NCI-H146 (cell line): ENCODE data around the gene TFF2.

Experiments used
- DNase-seq: peaks from one replicate; lab custom pipeline; 2025; lab: John Stamatoyannopoulos, UW

The TFF2 gene

GRCh38 chr21:42366292-42367010 is 15.7 kb upstream of the TFF2 start, which contains the start of gene TFF1:
Gene TFF1, minus strand, starts transcription at chr21:42366535. Its CDS starts 40 bp downstream, at chr21:42366495.
- DNase-seq = peak; percentile 9

- no peak for DNase-seq
Observed at GRCh38 chr21:42365770-42366169, 15.0 kb upstream of the TFF2 start.

GRCh38 chr21:42364304-42364865 is 13.6 kb upstream of the TFF2 start:
- no peak for DNase-seq

- DNase-seq = no peak
Observed at GRCh38 chr21:42363312-42363711, 12.5 kb upstream of the TFF2 start.

- DNase-seq = no peak
Observed at GRCh38 chr21:42362700-42363099, 11.9 kb upstream of the TFF2 start.

- DNase-seq = no peak
Observed at GRCh38 chr21:42362198-42362597, 11.4 kb upstream of the TFF2 start.

GRCh38 chr21:42361286-42361685 is 10.5 kb upstream of the TFF2 start:
- no peak for DNase-seq

GRCh38 chr21:42360317-42360716 is 9.5 kb upstream of the TFF2 start:
- no peak for DNase-seq

GRCh38 chr21:42358937-42359336 is 8.1 kb upstream of the TFF2 start:
- DNase-seq = no peak

GRCh38 chr21:42358261-42358660 is 7.5 kb upstream of the TFF2 start:
- peak; percentile 77 for DNase-seq

- peak; percentile 41 for DNase-seq
Observed at GRCh38 chr21:42357307-42357706, 6.5 kb upstream of the TFF2 start.

GRCh38 chr21:42356650-42357049 is 5.9 kb upstream of the TFF2 start:
- DNase-seq = peak; percentile 14

GRCh38 chr21:42356046-42356445 is 5.3 kb upstream of the TFF2 start:
- no peak for DNase-seq

- no peak for DNase-seq
Observed at GRCh38 chr21:42353623-42354022, 2.8 kb upstream of the TFF2 start.

GRCh38 chr21:42352441-42353095 is 1.8 kb upstream of the TFF2 start:
- DNase-seq = no peak

GRCh38 chr21:42351626-42352440 is 1.0 kb upstream of the TFF2 start:
- no peak for DNase-seq

- DNase-seq = no peak
Observed at GRCh38 chr21:42350318-42350910, 380 bp downstream of the TFF2 start.

- DNase-seq = no peak
Observed at GRCh38 chr21:42349420-42350317, 1.1 kb downstream of the TFF2 start.

GRCh38 chr21:42348762-42349161 is 2.0 kb downstream of the TFF2 start:
- no peak for DNase-seq

GRCh38 chr21:42347601-42348327 is 3.0 kb downstream of the TFF2 start:
- DNase-seq = no peak
